HEK293T (cell line): ENCODE measurements around the gene NHLRC2.

Experiments
- CTCF ChIA-PET: fragments of 350-600 bp; formaldehyde crosslinking; extraction: SDS; loops from one replicate; lab custom pipeline; 2021; ENCODE audit warnings: antibody characterized with exemption, inconsistent platforms; lab: Yijun Ruan, JAX
- POLR2A ChIA-PET: fragments of 350-600 bp; formaldehyde crosslinking; extraction: SDS; loops from one replicate; lab custom pipeline; 2020; ENCODE audit warnings: antibody characterized with exemption, inconsistent platforms; lab: Yijun Ruan, JAX
- DNase-seq: peaks from one replicate; pipeline ENCODE4 v3.0.0; 2012; ENCODE audit warnings: mixed read lengths; ENCODE audit errors: extremely low spot score
- ARNT ChIP-seq: fragments of 450-650 bp; IDR thresholded peaks from 2 replicates; pipeline ENCODE4 v1.6.1; 2017; ENCODE audit warnings: mild to moderate bottlenecking
- BHLHE40 ChIP-seq: fragments of 450-650 bp; IDR thresholded peaks from 2 replicates; pipeline ENCODE4 v1.6.1; 2016; ENCODE audit warnings: mild to moderate bottlenecking, moderate library complexity, borderline replicate concordance
- CTBP1 ChIP-seq: fragments of 450-650 bp; IDR thresholded peaks from 2 replicates; pipeline ENCODE4 v1.6.1; 2016; ENCODE audit warnings: borderline replicate concordance
- ELF4 ChIP-seq: fragments of 450-650 bp; IDR thresholded peaks from 2 replicates; pipeline ENCODE4 v1.6.1; 2017; ENCODE audit warnings: antibody characterized with exemption
- FOXA1 ChIP-seq: fragments of 450-650 bp; IDR thresholded peaks from 2 replicates; pipeline ENCODE4 v1.6.1; 2016; ENCODE audit warnings: mild to moderate bottlenecking
- FOXK2 ChIP-seq: fragments of 450-650 bp; IDR thresholded peaks from 2 replicates; pipeline ENCODE4 v1.6.1; 2016; ENCODE audit warnings: mild to moderate bottlenecking
- FOXM1 ChIP-seq: fragments of 450-650 bp; IDR thresholded peaks from 2 replicates; pipeline ENCODE4 v1.6.1; 2017; ENCODE audit warnings: mild to moderate bottlenecking, borderline replicate concordance
- HDGF ChIP-seq: fragments of 450-650 bp; IDR thresholded peaks from 2 replicates; pipeline ENCODE4 v1.6.1; 2017; ENCODE audit warnings: antibody characterized with exemption, borderline replicate concordance
- L3MBTL2 ChIP-seq: fragments of 450-650 bp; conservative IDR thresholded peaks from 2 replicates; pipeline ENCODE4 v1.6.1; 2016; ENCODE audit warnings: mild to moderate bottlenecking
- LEF1 ChIP-seq: fragments of 450-650 bp; IDR thresholded peaks from 2 replicates; pipeline ENCODE4 v1.6.1; 2017; ENCODE audit warnings: mild to moderate bottlenecking, borderline replicate concordance
- NFRKB ChIP-seq: fragments of 450-650 bp; IDR thresholded peaks from 2 replicates; pipeline ENCODE4 v1.6.1; 2016; ENCODE audit warnings: mild to moderate bottlenecking, moderate library complexity
- SP1 ChIP-seq: fragments of 450-650 bp; IDR thresholded peaks from 2 replicates; pipeline ENCODE4 v1.6.1; 2017
- SUZ12 ChIP-seq: fragments of 450-650 bp; IDR thresholded peaks from 2 replicates; pipeline ENCODE4 v1.6.1; 2016; ENCODE audit warnings: mild to moderate bottlenecking
- TARDBP ChIP-seq: fragments of 450-650 bp; IDR thresholded peaks from 2 replicates; pipeline ENCODE4 v1.6.1; 2016
- ZNF384 ChIP-seq: fragments of 450-650 bp; IDR thresholded peaks from 2 replicates; pipeline ENCODE4 v1.6.1; 2016
- TF ChIP-seq, protein P1 (sequence below): fragments of 450-650 bp; IDR thresholded peaks from 2 replicates; pipeline ENCODE4 v1.6.1; 2016

Gene NHLRC2

DNA sequence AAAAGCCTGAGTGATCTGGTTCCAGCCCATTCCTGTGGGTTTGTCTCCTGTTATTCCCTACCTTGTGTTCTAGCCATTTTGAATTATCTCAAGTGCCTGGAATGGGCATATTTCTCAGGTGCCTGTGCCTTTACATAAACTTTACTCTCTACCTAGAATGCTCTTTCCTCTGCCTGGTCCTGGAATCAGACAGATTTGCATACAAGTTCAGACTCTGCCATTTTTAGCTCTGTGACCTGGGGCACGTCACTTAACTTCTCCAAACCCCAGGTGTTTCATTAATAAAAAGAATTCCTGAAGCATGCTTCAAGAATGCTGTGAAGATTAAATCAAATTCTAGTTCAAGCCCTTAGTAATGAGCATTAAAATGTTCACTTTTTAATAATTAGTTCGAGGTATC is 8.4 kb upstream of the NHLRC2 start:
- no peak for TF ChIP-seq HDGF
- TF ChIP-seq ZNF384 = no peak
- no peak for TF ChIP-seq ARNT
- TF ChIP-seq FOXK2 = no peak
- no peak for TF ChIP-seq TARDBP
- TF ChIP-seq, protein P1, sequence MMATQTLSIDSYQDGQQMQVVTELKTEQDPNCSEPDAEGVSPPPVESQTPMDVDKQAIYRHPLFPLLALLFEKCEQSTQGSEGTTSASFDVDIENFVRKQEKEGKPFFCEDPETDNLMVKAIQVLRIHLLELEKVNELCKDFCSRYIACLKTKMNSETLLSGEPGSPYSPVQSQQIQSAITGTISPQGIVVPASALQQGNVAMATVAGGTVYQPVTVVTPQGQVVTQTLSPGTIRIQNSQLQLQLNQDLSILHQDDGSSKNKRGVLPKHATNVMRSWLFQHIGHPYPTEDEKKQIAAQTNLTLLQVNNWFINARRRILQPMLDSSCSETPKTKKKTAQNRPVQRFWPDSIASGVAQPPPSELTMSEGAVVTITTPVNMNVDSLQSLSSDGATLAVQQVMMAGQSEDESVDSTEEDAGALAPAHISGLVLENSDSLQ = no peak
- TF ChIP-seq ELF4 = no peak
- TF ChIP-seq SUZ12 = no peak
- TF ChIP-seq L3MBTL2 = no peak
- TF ChIP-seq SP1 = no peak
- no peak for TF ChIP-seq FOXA1
- no peak for TF ChIP-seq FOXM1
- TF ChIP-seq NFRKB = no peak
- TF ChIP-seq BHLHE40 = no peak
- no peak for TF ChIP-seq CTBP1
- no peak for TF ChIP-seq LEF1
- no peak for DNase-seq
- POLR2A ChIA-PET = no interaction called here
- CTCF ChIA-PET = no interaction called here

GRCh38 chr10:113849140-113849803 is 5.2 kb upstream of the NHLRC2 start:
- TF ChIP-seq TARDBP (no peak), FOXK2 (no peak), FOXM1 (no peak), CTBP1 (no peak), BHLHE40 (no peak), NFRKB (no peak), ARNT (no peak), ELF4 (no peak), SP1 (no peak)
- DNase-seq = no peak
- CTCF ChIA-PET = no interaction called here
- POLR2A ChIA-PET = no interaction called here

DNA sequence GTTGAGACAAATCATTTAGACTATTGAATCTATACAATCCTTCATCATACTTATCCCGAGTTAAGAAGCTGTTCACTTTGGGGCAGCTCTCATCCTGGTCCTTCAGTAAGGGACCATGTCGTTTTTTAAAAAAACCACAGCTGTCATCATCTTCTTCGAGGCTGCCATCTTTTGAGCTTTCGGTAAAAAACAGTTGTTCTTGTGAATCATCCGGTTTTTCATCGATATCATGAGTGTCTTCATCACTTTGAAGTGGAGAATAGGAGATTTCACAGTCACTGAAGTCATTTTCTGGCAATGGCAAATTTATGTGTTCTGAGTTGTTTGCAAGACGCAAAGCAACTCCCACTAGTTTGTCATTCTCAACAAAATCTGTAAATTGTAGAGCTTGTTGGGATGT is 4.5 kb upstream of the NHLRC2 start:
- no peak for DNase-seq
- no peak for TF ChIP-seq HDGF
- no peak for TF ChIP-seq L3MBTL2
- TF ChIP-seq FOXM1 = no peak
- no peak for TF ChIP-seq SUZ12
- no peak for TF ChIP-seq NFRKB
- TF ChIP-seq ZNF384 = no peak
- TF ChIP-seq FOXA1 = no peak
- TF ChIP-seq, protein P1 = no peak
- TF ChIP-seq ELF4 = no peak
- no peak for TF ChIP-seq TARDBP
- no peak for TF ChIP-seq LEF1
- no peak for TF ChIP-seq SP1
- ChIA-PET POLR2A (no interaction called here), CTCF (no interaction called here)

GRCh38 chr10:113853578-113854012 is 866 bp upstream of the NHLRC2 start:
- no peak for TF ChIP-seq SP1
- POLR2A ChIA-PET = no interaction called here
- CTCF ChIA-PET = no interaction called here
- no peak for DNase-seq

DNA sequence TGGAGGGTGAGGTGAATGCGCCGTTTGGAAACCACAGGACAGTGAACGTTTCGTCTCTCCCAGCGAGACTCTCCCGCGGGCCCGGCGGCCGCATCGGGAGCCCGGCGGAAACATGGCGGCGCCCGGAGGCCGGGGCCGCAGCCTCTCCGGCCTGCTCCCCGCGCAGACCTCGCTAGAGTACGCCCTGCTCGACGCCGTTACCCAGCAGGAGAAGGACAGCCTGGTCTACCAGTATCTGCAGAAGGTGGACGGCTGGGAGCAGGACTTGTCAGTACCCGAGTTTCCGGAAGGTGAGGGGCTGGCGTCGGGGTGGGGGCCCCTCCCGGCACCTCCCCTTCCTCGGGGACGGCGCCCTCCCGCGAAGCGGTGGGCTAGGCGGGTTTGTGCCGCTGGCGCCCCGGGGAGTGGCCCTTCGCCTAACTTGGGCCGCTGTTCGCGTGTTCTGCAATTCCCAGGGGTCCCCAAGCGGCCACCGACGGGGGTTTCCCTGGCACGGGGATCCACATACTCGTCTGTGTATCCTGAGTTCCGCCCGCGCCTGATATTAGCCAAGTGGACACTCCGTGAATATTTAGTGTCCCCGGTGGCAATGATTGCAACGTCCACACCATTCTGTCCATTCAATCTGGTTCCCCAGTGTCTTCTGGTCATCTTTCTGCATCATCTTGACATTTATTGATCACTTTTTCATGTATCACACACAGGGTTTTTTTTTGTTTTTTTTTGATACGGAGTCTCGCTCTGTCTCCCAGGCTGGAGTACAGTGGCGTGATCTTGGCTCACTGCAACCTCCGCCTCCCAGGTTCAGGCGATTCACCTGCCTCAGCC is 514 bp downstream of the NHLRC2 start:
- POLR2A ChIA-PET = no interaction called here
- peak; percentile 72 for DNase-seq
- TF ChIP-seq SUZ12 (no peak), FOXM1 (no peak; the same call in 1 of the 2 replicates), HDGF (no peak), CTBP1 (0 out of 2 replicates have a peak, but pooled peaks have one; percentile 15), LEF1 (no peak), FOXK2 (no peak), ARNT (no peak), ZNF384 (peak; percentile 79), L3MBTL2 (peak; percentile 21), ELF4 (peak; percentile 40; the same call in 1 of the 2 replicates)
- TF ChIP-seq, protein P1 = peak; percentile 53
- CTCF ChIA-PET = no interaction called here

- no peak for DNase-seq
- ChIA-PET POLR2A (no interaction called here), CTCF (no interaction called here)
- TF ChIP-seq L3MBTL2 (no peak), SUZ12 (no peak), TARDBP (no peak), LEF1 (no peak), HDGF (no peak), NFRKB (no peak), FOXK2 (no peak), FOXM1 (no peak), ZNF384 (no peak), ARNT (no peak), BHLHE40 (no peak), ELF4 (no peak), CTBP1 (no peak)
Observed at GRCh38 chr10:113856563-113856962, 2.1 kb downstream of the NHLRC2 start.
